Measurements from ENCODE around the gene APBB2. TPM values are rescaled to one million over a fixed set of nuclear protein-coding genes. Genes with fewer than 3 reads are reported as not detected.

Gene APBB2
- total and polyA plus RNA-seq, 2 donors, result 20.6 to 67.8 TPM

GRCh38 chr4:41197495-41197894 lies 16.8 kb downstream of the APBB2 start:
- no peak overlapping the region for H3K27ac ChIP-seq (ENCODE audit: low read depth)
- no peak for DNase-seq (ENCODE audit: extremely low spot score)
- no peaks in the 10 kb centered on the region for H3K36me3 ChIP-seq (ENCODE audit: insufficient read depth)
- 92% methylated on average over 3 of the region's 3 CpGs for WGBS
- H3K4me1 ChIP-seq (ENCODE audit: insufficient read depth), result peaks cover 2% of the 10 kb centered on the region
- no peak overlapping the region for H3K4me3 ChIP-seq (ENCODE audit: low read depth, low read length)

- Histone ChIP-seq H3K4me1 (ENCODE audit: insufficient read depth) (no peaks in the 10 kb centered on the region), H3K36me3 (ENCODE audit: insufficient read depth) (no peaks in the 10 kb centered on the region), H3K4me3 (ENCODE audit: low read depth, low read length) (no peak overlapping the region), H3K27ac (ENCODE audit: low read depth) (no peak overlapping the region)
- WGBS, result 73% methylated on average over 6 of the region's 6 CpGs
- DNase-seq (ENCODE audit: extremely low spot score), result no peak
Observed at GRCh38 chr4:41196633-41197332, 17.6 kb downstream of the APBB2 start.

GRCh38 chr4:41192136-41192535 lies 22.2 kb downstream of the APBB2 start:
- no peaks in the 10 kb centered on the region for H3K4me1 ChIP-seq (ENCODE audit: insufficient read depth)
- no peak for DNase-seq (ENCODE audit: extremely low spot score)
- 90% methylated on average over 3 of the region's 3 CpGs for WGBS
- H3K36me3 ChIP-seq (ENCODE audit: insufficient read depth), result no peaks in the 10 kb centered on the region
- no peak overlapping the region for H3K4me3 ChIP-seq (ENCODE audit: low read depth, low read length)
- H3K27ac ChIP-seq (ENCODE audit: low read depth), result no peak overlapping the region

GRCh38 chr4:41189666-41190065 lies 24.7 kb downstream of the APBB2 start:
- no peak for DNase-seq (ENCODE audit: extremely low spot score)
- Histone ChIP-seq H3K36me3 (ENCODE audit: insufficient read depth) (no peaks in the 10 kb centered on the region), H3K4me1 (ENCODE audit: insufficient read depth) (no peaks in the 10 kb centered on the region), H3K4me3 (ENCODE audit: low read depth, low read length) (no peak overlapping the region), H3K27ac (ENCODE audit: low read depth) (no peak overlapping the region)
- WGBS, result 62% methylated on average over 2 of the region's 2 CpGs

- WGBS, result 72% methylated on average over 2 of the region's 2 CpGs
- Histone ChIP-seq H3K27ac (ENCODE audit: low read depth) (no peak overlapping the region), H3K4me3 (ENCODE audit: low read depth, low read length) (no peak overlapping the region), H3K4me1 (ENCODE audit: insufficient read depth) (no peaks in the 10 kb centered on the region), H3K36me3 (ENCODE audit: insufficient read depth) (no peaks in the 10 kb centered on the region)
- DNase-seq (ENCODE audit: extremely low spot score), result no peak
Observed at GRCh38 chr4:41189076-41189475, 25.3 kb downstream of the APBB2 start.

GRCh38 chr4:41185614-41186592 lies 28.4 kb downstream of the APBB2 start:
- H3K36me3 ChIP-seq (ENCODE audit: insufficient read depth), result no peaks in the 10 kb centered on the region
- H3K4me1 ChIP-seq (ENCODE audit: insufficient read depth), result no peaks in the 10 kb centered on the region
- WGBS, result 47% methylated on average over 5 of the region's 5 CpGs
- DNase-seq (ENCODE audit: extremely low spot score), result no peak
- no peak overlapping the region for H3K27ac ChIP-seq (ENCODE audit: low read depth)
- no peak overlapping the region for H3K4me3 ChIP-seq (ENCODE audit: low read depth, low read length)

- Histone ChIP-seq H3K4me3 (ENCODE audit: low read depth, low read length) (no peak overlapping the region), H3K27ac (ENCODE audit: low read depth) (no peak overlapping the region), H3K36me3 (ENCODE audit: insufficient read depth) (no peaks in the 10 kb centered on the region), H3K4me1 (ENCODE audit: insufficient read depth) (no peaks in the 10 kb centered on the region)
- no peak for DNase-seq (ENCODE audit: extremely low spot score)
- 96% methylated on average over 5 of the region's 5 CpGs for WGBS
Observed at GRCh38 chr4:41184009-41184408, 30.3 kb downstream of the APBB2 start.

- WGBS, result 96% methylated on average over 4 of the region's 4 CpGs
- Histone ChIP-seq H3K36me3 (ENCODE audit: insufficient read depth) (no peaks in the 10 kb centered on the region), H3K4me1 (ENCODE audit: insufficient read depth) (no peaks in the 10 kb centered on the region)
Observed at GRCh38 chr4:41183021-41183553, 31.3 kb downstream of the APBB2 start.

GRCh38 chr4:41181037-41181436 lies 33.3 kb downstream of the APBB2 start:
- 96% methylated on average over 6 of the region's 6 CpGs for WGBS
- DNase-seq (ENCODE audit: extremely low spot score), result no peak

More at GRCh38 chr4:41183021-41183553, 31.3 kb downstream of the APBB2 start:
- H3K27ac ChIP-seq (ENCODE audit: low read depth), result no peak overlapping the region
- no peak for DNase-seq (ENCODE audit: extremely low spot score)
- no peak overlapping the region for H3K4me3 ChIP-seq (ENCODE audit: low read depth, low read length)

GRCh38 chr4:41179498-41180195 lies 34.7 kb downstream of the APBB2 start:
- Histone ChIP-seq H3K4me1 (ENCODE audit: insufficient read depth) (peaks cover 2% of the 10 kb centered on the region), H3K36me3 (ENCODE audit: insufficient read depth) (no peaks in the 10 kb centered on the region), H3K4me3 (ENCODE audit: low read depth, low read length) (no peak overlapping the region), H3K27ac (ENCODE audit: low read depth) (no peak overlapping the region)
- no peak for DNase-seq (ENCODE audit: extremely low spot score)
- 37% methylated on average over 4 of the region's 4 CpGs for WGBS

More at GRCh38 chr4:41181037-41181436, 33.3 kb downstream of the APBB2 start:
- Histone ChIP-seq H3K4me3 (ENCODE audit: low read depth, low read length) (no peak overlapping the region), H3K4me1 (ENCODE audit: insufficient read depth) (peaks cover under 1% of the 10 kb centered on the region), H3K36me3 (ENCODE audit: insufficient read depth) (no peaks in the 10 kb centered on the region), H3K27ac (ENCODE audit: low read depth) (no peak overlapping the region)

- DNase-seq (ENCODE audit: extremely low spot score), result no peak
- no peaks in the 10 kb centered on the region for H3K36me3 ChIP-seq (ENCODE audit: insufficient read depth)
- peaks cover 2% of the 10 kb centered on the region for H3K4me1 ChIP-seq (ENCODE audit: insufficient read depth)
- 83% methylated on average over 7 of the region's 7 CpGs for WGBS
- H3K27ac ChIP-seq (ENCODE audit: low read depth), result no peak overlapping the region
- no peak overlapping the region for H3K4me3 ChIP-seq (ENCODE audit: low read depth, low read length)
Observed at GRCh38 chr4:41178372-41179370, 35.7 kb downstream of the APBB2 start.

- Histone ChIP-seq H3K36me3 (ENCODE audit: insufficient read depth) (no peaks in the 10 kb centered on the region), H3K4me1 (ENCODE audit: insufficient read depth) (peaks cover 2% of the 10 kb centered on the region), H3K27ac (ENCODE audit: low read depth) (no peak overlapping the region), H3K4me3 (ENCODE audit: low read depth, low read length) (no peak overlapping the region)
- DNase-seq (ENCODE audit: extremely low spot score), result no peak
Observed at GRCh38 chr4:41177016-41177415, 37.3 kb downstream of the APBB2 start.

Measured in urinary bladder (tissue), 4 donors.